Measurements from ENCODE around the gene IGFLR1.
A peak's percentile ranks its signal among the peaks of the same experiment; 100 is the strongest.

Gene IGFLR1

GRCh38 chr19:35722461-35722860 is 19.8 kb downstream of the IGFLR1 start:
- no peak overlapping the region for H3K9ac ChIP-seq (ENCODE audit: insufficient read length, low read depth)
- TF ChIP-seq ZNF274 (IDR thresholded peaks at IDR 0.05; ENCODE audit: low read depth, low read length): no peak
- TF ChIP-seq SUZ12 (IDR thresholded peaks at IDR 0.05; ENCODE audit: extremely low read depth, insufficient read depth, insufficient read length): no peak
- H3K9me3 ChIP-seq (ENCODE audit: insufficient read depth, low read length): no peaks in the 10 kb centered on the region
- no peak overlapping the region for H3K4me3 ChIP-seq (ENCODE audit: insufficient read length, low read depth)
- H3K4me1 ChIP-seq (ENCODE audit: insufficient read depth, insufficient read length): no peaks in the 10 kb centered on the region
- H3K27me3 ChIP-seq (ENCODE audit: insufficient read depth, insufficient read length): no peaks in the 10 kb centered on the region
- peaks cover 74% of the 10 kb centered on the region for H3K36me3 ChIP-seq (ENCODE audit: insufficient read depth, insufficient read length, low read length)
- no peak for DNase-seq (ENCODE audit: low read depth, low spot score)

GRCh38 chr19:35721374-35721773 is 20.9 kb downstream of the IGFLR1 start:
- TF ChIP-seq ZNF274 (IDR thresholded peaks at IDR 0.05; ENCODE audit: low read depth, low read length) (no peak), SUZ12 (IDR thresholded peaks at IDR 0.05; ENCODE audit: extremely low read depth, insufficient read depth, insufficient read length) (no peak), YY1 (IDR thresholded peaks at IDR 0.05; ENCODE audit: insufficient read depth, insufficient read length) (no peak)
- Histone ChIP-seq H3K9me3 (ENCODE audit: insufficient read depth, low read length) (no peaks in the 10 kb centered on the region), H3K4me1 (ENCODE audit: insufficient read depth, insufficient read length) (no peaks in the 10 kb centered on the region), H3K36me3 (ENCODE audit: insufficient read depth, insufficient read length, low read length) (peaks cover 66% of the 10 kb centered on the region), H3K27me3 (ENCODE audit: insufficient read depth, insufficient read length) (no peaks in the 10 kb centered on the region), H3K9ac (ENCODE audit: insufficient read length, low read depth) (no peak overlapping the region), H3K4me3 (ENCODE audit: insufficient read length, low read depth) (no peak overlapping the region)
- DNase-seq (ENCODE audit: low read depth, low spot score): no peak

GRCh38 chr19:35720648-35721047 is 21.6 kb downstream of the IGFLR1 start:
- TF ChIP-seq ZNF274 (IDR thresholded peaks at IDR 0.05; ENCODE audit: low read depth, low read length): no peak
- no peak overlapping the region for H3K4me3 ChIP-seq (ENCODE audit: insufficient read length, low read depth)
- no peak for DNase-seq (ENCODE audit: low read depth, low spot score)
- H3K27me3 ChIP-seq (ENCODE audit: insufficient read depth, insufficient read length): no peaks in the 10 kb centered on the region
- no peak overlapping the region for H3K9ac ChIP-seq (ENCODE audit: insufficient read length, low read depth)
- H3K9me3 ChIP-seq (ENCODE audit: insufficient read depth, low read length): no peaks in the 10 kb centered on the region
- H3K36me3 ChIP-seq (ENCODE audit: insufficient read depth, insufficient read length, low read length): peaks cover 59% of the 10 kb centered on the region
- peaks cover 3% of the 10 kb centered on the region for H3K4me1 ChIP-seq (ENCODE audit: insufficient read depth, insufficient read length)

GRCh38 chr19:35720163-35720524 is 22.1 kb downstream of the IGFLR1 start:
- peaks cover 8% of the 10 kb centered on the region for H3K4me1 ChIP-seq (ENCODE audit: insufficient read depth, insufficient read length)
- no peak for DNase-seq (ENCODE audit: low read depth, low spot score)
- no peak overlapping the region for H3K4me3 ChIP-seq (ENCODE audit: insufficient read length, low read depth)
- no peaks in the 10 kb centered on the region for H3K27me3 ChIP-seq (ENCODE audit: insufficient read depth, insufficient read length)
- TF ChIP-seq YY1 (IDR thresholded peaks at IDR 0.05; ENCODE audit: insufficient read depth, insufficient read length) (no peak), ZNF274 (IDR thresholded peaks at IDR 0.05; ENCODE audit: low read depth, low read length) (no peak), SUZ12 (IDR thresholded peaks at IDR 0.05; ENCODE audit: extremely low read depth, insufficient read depth, insufficient read length) (no peak)
- H3K9ac ChIP-seq (ENCODE audit: insufficient read length, low read depth): no peak overlapping the region
- H3K9me3 ChIP-seq (ENCODE audit: insufficient read depth, low read length): no peaks in the 10 kb centered on the region
- peaks cover 54% of the 10 kb centered on the region for H3K36me3 ChIP-seq (ENCODE audit: insufficient read depth, insufficient read length, low read length)

DNA sequence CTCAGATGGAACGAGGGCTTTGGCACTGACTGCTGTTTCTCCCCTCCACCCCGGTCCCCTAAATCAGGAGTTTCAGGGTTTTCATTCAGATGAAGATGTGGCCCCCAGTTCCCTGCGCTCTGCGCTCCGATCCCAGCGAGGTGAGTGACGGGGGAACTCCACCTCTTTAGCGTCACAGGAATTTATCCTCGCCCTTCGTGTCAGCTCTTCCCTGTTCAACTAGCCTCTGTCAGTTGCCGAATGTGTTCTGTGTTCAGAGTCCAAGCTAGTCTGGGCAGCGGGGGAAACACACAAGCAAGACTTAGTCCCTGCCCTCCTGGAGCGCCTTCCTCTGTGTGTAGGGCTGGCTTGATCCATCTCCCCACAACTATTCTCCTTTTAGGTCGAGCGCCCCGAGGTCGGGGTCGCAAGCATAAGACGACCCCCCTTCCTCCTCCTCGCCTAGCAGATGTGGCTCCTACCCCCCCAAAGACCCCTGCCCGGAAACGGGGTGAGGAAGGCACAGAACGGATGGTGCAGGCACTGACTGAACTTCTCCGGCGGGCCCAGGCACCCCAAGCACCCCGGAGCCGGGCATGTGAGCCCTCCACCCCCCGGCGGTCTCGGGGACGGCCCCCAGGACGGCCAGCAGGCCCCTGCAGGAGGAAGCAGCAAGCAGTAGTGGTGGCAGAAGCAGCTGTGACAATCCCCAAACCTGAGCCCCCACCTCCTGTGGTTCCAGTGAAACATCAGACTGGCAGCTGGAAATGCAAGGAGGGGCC is 22.7 kb downstream of the IGFLR1 start:
- no peaks in the 10 kb centered on the region for H3K9me3 ChIP-seq (ENCODE audit: insufficient read depth, low read length)
- peaks cover 9% of the 10 kb centered on the region for H3K4me1 ChIP-seq (ENCODE audit: insufficient read depth, insufficient read length)
- no peak overlapping the region for H3K4me3 ChIP-seq (ENCODE audit: insufficient read length, low read depth)
- no peaks in the 10 kb centered on the region for H3K27me3 ChIP-seq (ENCODE audit: insufficient read depth, insufficient read length)
- TF ChIP-seq SUZ12 (IDR thresholded peaks at IDR 0.05; ENCODE audit: extremely low read depth, insufficient read depth, insufficient read length) (no peak), ZNF274 (IDR thresholded peaks at IDR 0.05; ENCODE audit: low read depth, low read length) (no peak), YY1 (IDR thresholded peaks at IDR 0.05; ENCODE audit: insufficient read depth, insufficient read length) (no peak)
- peaks cover 48% of the 10 kb centered on the region for H3K36me3 ChIP-seq (ENCODE audit: insufficient read depth, insufficient read length, low read length)
- no peak for DNase-seq (ENCODE audit: low read depth, low spot score)
- H3K9ac ChIP-seq (ENCODE audit: insufficient read length, low read depth): peak overlapping the region; percentile 90

- Histone ChIP-seq H3K4me1 (ENCODE audit: insufficient read depth, insufficient read length) (peaks cover 9% of the 10 kb centered on the region), H3K36me3 (ENCODE audit: insufficient read depth, insufficient read length, low read length) (peaks cover 37% of the 10 kb centered on the region), H3K4me3 (ENCODE audit: insufficient read length, low read depth) (peak overlapping the region; percentile 90), H3K9ac (ENCODE audit: insufficient read length, low read depth) (peak overlapping the region; percentile 90), H3K9me3 (ENCODE audit: insufficient read depth, low read length) (no peaks in the 10 kb centered on the region), H3K27me3 (ENCODE audit: insufficient read depth, insufficient read length) (no peaks in the 10 kb centered on the region)
- no peak for TF ChIP-seq SUZ12 (IDR thresholded peaks at IDR 0.05; ENCODE audit: extremely low read depth, insufficient read depth, insufficient read length)
- TF ChIP-seq ZNF274 (IDR thresholded peaks at IDR 0.05; ENCODE audit: low read depth, low read length): no peak
- TF ChIP-seq YY1 (IDR thresholded peaks at IDR 0.05; ENCODE audit: insufficient read depth, insufficient read length): no peak
- DNase-seq (ENCODE audit: low read depth, low spot score): no peak
These were observed 23.8 kb downstream of the IGFLR1 start for GRCh38 chr19:35718345-35719041.

DNA sequence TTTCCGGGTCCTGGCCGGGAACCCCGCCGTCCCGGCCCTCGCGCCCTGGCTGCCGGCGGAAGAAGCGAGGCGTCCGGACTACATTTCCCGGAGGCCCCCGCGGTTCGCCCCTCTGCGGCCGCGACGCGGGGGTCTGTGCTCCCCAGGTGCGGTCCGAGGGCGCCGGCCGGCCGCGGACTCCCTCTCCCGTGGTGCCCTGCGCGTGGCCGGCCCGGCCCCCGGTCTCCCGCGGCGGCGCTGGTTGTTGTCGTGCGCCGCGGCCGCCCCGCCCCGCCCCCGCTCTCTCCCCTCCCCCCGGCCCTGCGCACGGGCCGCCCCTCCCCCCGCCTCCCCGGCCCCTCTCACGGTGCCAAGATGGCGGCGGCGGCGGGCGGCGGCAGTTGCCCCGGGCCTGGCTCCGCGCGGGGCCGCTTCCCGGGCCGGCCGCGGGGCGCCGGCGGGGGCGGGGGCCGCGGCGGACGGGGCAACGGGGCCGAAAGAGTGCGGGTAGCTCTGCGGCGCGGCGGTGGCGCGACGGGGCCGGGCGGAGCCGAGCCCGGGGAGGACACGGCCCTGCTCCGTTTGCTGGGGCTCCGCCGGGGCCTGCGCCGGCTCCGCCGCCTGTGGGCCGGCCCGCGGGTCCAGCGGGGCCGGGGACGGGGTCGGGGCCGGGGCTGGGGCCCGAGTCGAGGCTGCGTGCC is 24.4 kb downstream of the IGFLR1 start, which contains the start of gene KMT2B:
TSS of gene KMT2B (plus strand) at position 339 of the 680 bp plus-strand sequence. CDS start at position 355, 16 bp downstream.
- Histone ChIP-seq H3K4me3 (ENCODE audit: insufficient read length, low read depth) (peak within 1 kb of the TSS; percentile 90), H3K9ac (ENCODE audit: insufficient read length, low read depth) (peak within 1 kb of the TSS; percentile 90), H3K36me3 (ENCODE audit: insufficient read depth, insufficient read length, low read length) (peaks cover 31% of the 10 kb centered on the region), H3K9me3 (ENCODE audit: insufficient read depth, low read length) (no peaks in the 10 kb centered on the region), H3K27me3 (ENCODE audit: insufficient read depth, insufficient read length) (no peaks in the 10 kb centered on the region), H3K4me1 (ENCODE audit: insufficient read depth, insufficient read length) (peaks cover 12% of the 10 kb centered on the region)
- TF ChIP-seq YY1 (IDR thresholded peaks at IDR 0.05; ENCODE audit: insufficient read depth, insufficient read length) (no peak), SUZ12 (IDR thresholded peaks at IDR 0.05; ENCODE audit: extremely low read depth, insufficient read depth, insufficient read length) (no peak), ZNF274 (IDR thresholded peaks at IDR 0.05; ENCODE audit: low read depth, low read length) (no peak)
- DNase-seq (ENCODE audit: low read depth, low spot score): no peak
